Activated naive CD8-positive, alpha-beta T cell treated with anti-CD3 and anti-CD28 coated beads for 36 hours (primary cell): ENCODE data around the gene HINT3. TPM values are rescaled to one million over a fixed set of nuclear protein-coding genes. Genes with fewer than 3 reads are reported as not detected.
"Not testable (repeated sequence)": the region's sequence is repeated elsewhere in the genome, so short reads cannot be mapped to it uniquely, and the experiment has no call there.

Experiments
- DNase-seq: peaks from one replicate; pipeline ENCODE4 v3.0.0; 2021
- H3K27ac Mint-ChIP-seq: one replicate; pipeline ENCODE4 v1.8.0; 2022; ENCODE audit warnings: mild to moderate bottlenecking, moderate library complexity, mixed read lengths
- H3K27me3 Mint-ChIP-seq: one replicate; pipeline ENCODE4 v1.8.0; 2022; ENCODE audit warnings: mild to moderate bottlenecking, mixed read lengths
- H3K36me3 Mint-ChIP-seq: one replicate; pipeline ENCODE4 v1.8.0; 2021; ENCODE audit warnings: mild to moderate bottlenecking, mixed read lengths
- H3K4me1 Mint-ChIP-seq: one replicate; pipeline ENCODE4 v1.8.0; 2021; ENCODE audit warnings: mixed read lengths
- H3K4me3 Mint-ChIP-seq: one replicate; pipeline ENCODE4 v1.8.0; 2022; ENCODE audit warnings: mild to moderate bottlenecking, moderate library complexity, mixed read lengths
- H3K9me3 Mint-ChIP-seq: one replicate; pipeline ENCODE4 v1.8.0; 2022; ENCODE audit warnings: mixed read lengths
- total RNA-seq, 2 experiments: library from RNA; stranded (reverse); gene quantifications; one replicate each; pipeline ENCODE4 v1.2.3, GENCODE V29; 2021

The HINT3 gene
- total RNA-seq, 2 experiments from 2014 or later, result 9.3 to 9.5 TPM

- Mint-ChIP-seq H3K27me3 (no peaks in the 10 kb centered on the region), H3K27ac (no peak overlapping the region), H3K9me3 (peaks cover 5% of the 10 kb centered on the region), H3K4me1 (peaks cover 31% of the 10 kb centered on the region), H3K4me3 (no peak overlapping the region), H3K36me3 (peaks cover 48% of the 10 kb centered on the region)
- no peak for DNase-seq
These were observed 28.8 kb upstream of the HINT3 start for GRCh38 chr6:125927761-125928160.

GRCh38 chr6:125930765-125931418, 25.7 kb upstream of the HINT3 start:
- no peak for DNase-seq
- Mint-ChIP-seq H3K27me3 (no peaks in the 10 kb centered on the region), H3K4me3 (no peak overlapping the region), H3K4me1 (peaks cover 17% of the 10 kb centered on the region), H3K9me3 (peaks cover 5% of the 10 kb centered on the region), H3K36me3 (peaks cover 33% of the 10 kb centered on the region), H3K27ac (peak overlapping the region; percentile 40)

GRCh38 chr6:125931733-125932450, 24.7 kb upstream of the HINT3 start:
- H3K4me3 Mint-ChIP-seq, result no peak overlapping the region
- peaks cover 11% of the 10 kb centered on the region for H3K4me1 Mint-ChIP-seq
- peaks cover 33% of the 10 kb centered on the region for H3K36me3 Mint-ChIP-seq
- H3K27ac Mint-ChIP-seq, result peak overlapping the region; percentile 32
- peaks cover 5% of the 10 kb centered on the region for H3K9me3 Mint-ChIP-seq
- DNase-seq, result no peak
- H3K27me3 Mint-ChIP-seq, result no peaks in the 10 kb centered on the region

- Mint-ChIP-seq H3K9me3 (peaks cover 5% of the 10 kb centered on the region), H3K4me1 (peaks cover 11% of the 10 kb centered on the region), H3K27me3 (no peaks in the 10 kb centered on the region), H3K27ac (no peak overlapping the region), H3K36me3 (peaks cover 33% of the 10 kb centered on the region), H3K4me3 (no peak overlapping the region)
- no peak for DNase-seq
These were observed 24.1 kb upstream of the HINT3 start for GRCh38 chr6:125932451-125932795.

GRCh38 chr6:125935520-125935919, 21.1 kb upstream of the HINT3 start:
- not testable (repeated sequence) for H3K27ac Mint-ChIP-seq, H3K9me3 Mint-ChIP-seq, DNase-seq, H3K27me3 Mint-ChIP-seq, H3K4me3 Mint-ChIP-seq
- H3K4me1 Mint-ChIP-seq, result peaks cover 11% of the 10 kb centered on the region
- peaks cover 23% of the 10 kb centered on the region for H3K36me3 Mint-ChIP-seq

GRCh38 chr6:125939026-125939425, 17.5 kb upstream of the HINT3 start:
- DNase-seq, result no peak
- no peaks in the 10 kb centered on the region for H3K9me3 Mint-ChIP-seq

GRCh38 chr6:125939791-125940190, 16.8 kb upstream of the HINT3 start:
- no peak overlapping the region for H3K4me3 Mint-ChIP-seq
- H3K27ac Mint-ChIP-seq, result no peak overlapping the region
- H3K4me1 Mint-ChIP-seq, result peaks cover 6% of the 10 kb centered on the region
- peaks cover 10% of the 10 kb centered on the region for H3K27me3 Mint-ChIP-seq
- DNase-seq, result no peak
- no peaks in the 10 kb centered on the region for H3K9me3 Mint-ChIP-seq
- H3K36me3 Mint-ChIP-seq, result no peaks in the 10 kb centered on the region

More at GRCh38 chr6:125939026-125939425, 17.5 kb upstream of the HINT3 start:
- H3K4me3 Mint-ChIP-seq, result no peak overlapping the region
- H3K27me3 Mint-ChIP-seq, result peaks cover 10% of the 10 kb centered on the region
- H3K4me1 Mint-ChIP-seq, result peaks cover 4% of the 10 kb centered on the region
- no peak overlapping the region for H3K27ac Mint-ChIP-seq
- H3K36me3 Mint-ChIP-seq, result no peaks in the 10 kb centered on the region

GRCh38 chr6:125940247-125941041, 16.1 kb upstream of the HINT3 start:
- H3K27ac Mint-ChIP-seq, result no peak overlapping the region
- H3K9me3 Mint-ChIP-seq, result no peaks in the 10 kb centered on the region
- no peaks in the 10 kb centered on the region for H3K36me3 Mint-ChIP-seq
- no peak overlapping the region for H3K4me3 Mint-ChIP-seq
- DNase-seq, result no peak
- H3K27me3 Mint-ChIP-seq, result peaks cover 10% of the 10 kb centered on the region
- peaks cover 6% of the 10 kb centered on the region for H3K4me1 Mint-ChIP-seq

GRCh38 chr6:125942672-125943527, 13.7 kb upstream of the HINT3 start:
- peaks cover 11% of the 10 kb centered on the region for H3K4me1 Mint-ChIP-seq
- H3K4me3 Mint-ChIP-seq, result no peak overlapping the region
- no peak overlapping the region for H3K27ac Mint-ChIP-seq
- no peaks in the 10 kb centered on the region for H3K9me3 Mint-ChIP-seq
- no peaks in the 10 kb centered on the region for H3K36me3 Mint-ChIP-seq
- no peak for DNase-seq
- H3K27me3 Mint-ChIP-seq, result peaks cover 10% of the 10 kb centered on the region

GRCh38 chr6:125943528-125944433, 12.8 kb upstream of the HINT3 start:
- Mint-ChIP-seq H3K27ac (no peak overlapping the region), H3K27me3 (peaks cover 10% of the 10 kb centered on the region), H3K4me1 (peaks cover 11% of the 10 kb centered on the region), H3K36me3 (no peaks in the 10 kb centered on the region), H3K9me3 (no peaks in the 10 kb centered on the region), H3K4me3 (no peak overlapping the region)
- DNase-seq, result no peak

- H3K27ac Mint-ChIP-seq, result no peak overlapping the region
- DNase-seq, result no peak
- no peak overlapping the region for H3K4me3 Mint-ChIP-seq
- H3K36me3 Mint-ChIP-seq, result no peaks in the 10 kb centered on the region
- H3K4me1 Mint-ChIP-seq, result peaks cover 11% of the 10 kb centered on the region
- H3K9me3 Mint-ChIP-seq, result no peaks in the 10 kb centered on the region
- H3K27me3 Mint-ChIP-seq, result peaks cover 10% of the 10 kb centered on the region
These were observed 12.1 kb upstream of the HINT3 start for GRCh38 chr6:125944434-125944816.

- Mint-ChIP-seq H3K27ac (no peak overlapping the region), H3K9me3 (no peaks in the 10 kb centered on the region), H3K4me1 (peaks cover 11% of the 10 kb centered on the region), H3K4me3 (no peak overlapping the region), H3K27me3 (peaks cover 10% of the 10 kb centered on the region), H3K36me3 (no peaks in the 10 kb centered on the region)
- no peak for DNase-seq
These were observed 11.7 kb upstream of the HINT3 start for GRCh38 chr6:125944896-125945295.

GRCh38 chr6:125945378-125946141, 11.0 kb upstream of the HINT3 start:
- Mint-ChIP-seq H3K4me1 (peaks cover 11% of the 10 kb centered on the region), H3K9me3 (no peaks in the 10 kb centered on the region), H3K36me3 (no peaks in the 10 kb centered on the region), H3K4me3 (no peak overlapping the region), H3K27me3 (peaks cover 7% of the 10 kb centered on the region), H3K27ac (no peak overlapping the region)
- DNase-seq, result no peak
